K562 (cell line): ENCODE measurements around the gene ARHGAP18. TPM values are rescaled to one million over a fixed set of nuclear protein-coding genes. Genes with fewer than 3 reads are reported as not detected.

Experiments
- ATAC-seq: fragments of 200-7000 bp; cut with Tn5 transposase; 3 replicates; pipeline ENCODE4 v1.9.1; 2020; ENCODE audit warnings: moderate library complexity
- BruUV-seq: library from RNA; stranded (reverse); fragments of 400-500 nt; replicated peaks from 2 replicates; lab custom pipeline; 2021; lab: Mats Ljungman, UMichigan
- CTCF ChIA-PET: fragments of 300-600 bp; formaldehyde crosslinking; extraction: SDS; loops from one replicate; lab custom pipeline; 2021; ENCODE audit warnings: low intra/inter-chr PET ratio; lab: Yijun Ruan, JAX
- POLR2A ChIA-PET: fragments of 300-600, 350-650 bp; sonication (Branson Sonifier 250); formaldehyde crosslinking; extraction: SDS; loops from one replicate; lab custom pipeline; 2021; ENCODE audit warnings: antibody characterized with exemption, inconsistent platforms; lab: Yijun Ruan, JAX
- DNase-seq, 4 experiments: peaks; one replicate each; pipeline versions ENCODE4 v3.0.0 to v3.0.0-alpha.2; 2011 to 2018; ENCODE audit warnings: low spot score in 3 of 4, mixed read lengths in 3 of 4; ENCODE audit errors: extremely low read depth in 1 of 4
- FAIRE-seq: peaks from 2 replicates; lab custom pipeline; 2011; peaks lifted over from hg19 to GRCh38; lab: Jason Lieb, UNC
- H2AFZ ChIP-seq: 2 replicates; pipeline ENCODE4 v1.6.0; 2011; ENCODE audit warnings: low read depth, low read length, control low read depth, inconsistent platforms
- H3K27ac ChIP-seq: fragments of 200-600 bp; 3 replicates; pipeline ENCODE4 v1.8.0; 2011; ENCODE audit warnings: low read depth, mild to moderate bottlenecking, control low read depth, inconsistent platforms, low read length, moderate library complexity, mixed read lengths; ENCODE audit errors: extremely low read depth
- H3K27me3 ChIP-seq, 2 experiments: fragments of 300-600 bp in 1 of 2; 2 replicates in 1 of 2; 3 replicates in 1 of 2; pipeline versions ENCODE4 v1.6.0 to v1.8.0; 2011; ENCODE audit warnings: inconsistent platforms in 2 of 2, low read length in 2 of 2, mild to moderate bottlenecking in 1 of 2, mixed read lengths in 1 of 2, moderate library complexity in 1 of 2; ENCODE audit not compliant: control insufficient read depth in 2 of 2, insufficient read depth in 2 of 2
- H3K36me3 ChIP-seq: fragments of 300-600 bp; 3 replicates; pipeline ENCODE4 v1.8.0; 2011; ENCODE audit warnings: mild to moderate bottlenecking, low read length, inconsistent platforms; ENCODE audit not compliant: control insufficient read depth, insufficient read depth
- H3K4me1 ChIP-seq, 2 experiments: fragments of 200-600 bp in 1 of 2; replicated peaks in 1 of 2; 2 replicates in 1 of 2; 3 replicates in 1 of 2; pipeline versions ENCODE4 v1.5.1 to v1.8.0; 2011; ENCODE audit warnings: inconsistent platforms in 2 of 2, low read length in 2 of 2, mild to moderate bottlenecking in 1 of 2, mixed read lengths in 1 of 2, moderate library complexity in 1 of 2; ENCODE audit not compliant: control insufficient read depth in 2 of 2, insufficient read depth in 2 of 2
- H3K4me2 ChIP-seq: 2 replicates; pipeline ENCODE4 v1.6.1; 2011; ENCODE audit warnings: low read length, control low read depth, inconsistent platforms, mixed read lengths; ENCODE audit not compliant: insufficient read depth
- H3K4me3 ChIP-seq: fragments of 200-600 bp; sonication (generic), shearing (Covaris generic); 2 replicates; pipeline ENCODE4 v1.5.1; 2016; ENCODE audit warnings: control low read depth, inconsistent platforms
- H3K79me2 ChIP-seq: fragments of 200-600 bp; 3 replicates; pipeline ENCODE4 v1.8.0; 2011; ENCODE audit warnings: low read length, inconsistent platforms; ENCODE audit not compliant: control insufficient read depth, insufficient read depth
- H3K9ac ChIP-seq, 2 experiments: 2 replicates each; pipeline versions ENCODE4 v1.6.0 to v1.6.1; 2011; ENCODE audit warnings: low read depth in 2 of 2, low read length in 2 of 2, control low read depth in 1 of 2, inconsistent platforms in 1 of 2, mild to moderate bottlenecking in 1 of 2, mixed read lengths in 1 of 2; ENCODE audit not compliant: insufficient read depth in 1 of 2
- H3K9me1 ChIP-seq: one replicate; pipeline ENCODE4 v1.6.0; 2011; ENCODE audit warnings: inconsistent platforms, mild to moderate bottlenecking, low read length, moderate library complexity; ENCODE audit not compliant: control insufficient read depth, insufficient read depth
- H3K9me3 ChIP-seq: replicated peaks from 2 replicates; pipeline ENCODE4 v1.5.1; 2011; ENCODE audit warnings: low read depth, low read length, inconsistent platforms; ENCODE audit not compliant: control insufficient read depth, insufficient read depth
- H4K20me1 ChIP-seq: replicated peaks from 2 replicates; pipeline ENCODE4 v1.6.1; 2011; ENCODE audit warnings: low read length, inconsistent platforms, mixed read lengths; ENCODE audit not compliant: control insufficient read depth, insufficient read depth
- CCNT2 ChIP-seq: IDR thresholded peaks from 2 replicates; pipeline ENCODE4 v1.6.1; 2011; ENCODE audit warnings: borderline replicate concordance, low read depth, mild to moderate bottlenecking, moderate library complexity, mixed read lengths, low read length; ENCODE audit not compliant: insufficient read length; ENCODE audit errors: extremely low read depth
- DIDO1 ChIP-seq: fragments of 450-650 bp; IDR thresholded peaks from 2 replicates; pipeline ENCODE4 v1.6.1; 2016; ENCODE audit warnings: low read depth, missing biosample characterization, missing genetic modification characterization
- E2F5 ChIP-seq: sonication (generic); formaldehyde crosslinking; IDR thresholded peaks from 2 replicates; pipeline ENCODE4 v1.8.0; 2022; ENCODE audit warnings: mild to moderate bottlenecking, missing genetic modification reagents
- FOXA3 ChIP-seq, 2 experiments: fragments of 450-650 bp in 1 of 2; sonication (generic) in 1 of 2; formaldehyde crosslinking; IDR thresholded peaks in 1 of 2; conservative IDR thresholded peaks in 1 of 2; 2 replicates each; pipeline versions ENCODE4 v1.4.0 to v1.8.0; 2020 to 2022; ENCODE audit warnings: mild to moderate bottlenecking in 2 of 2, missing genetic modification reagents in 1 of 2
- GABPB2 ChIP-seq: fragments of 250-450 bp; sonication (Bioruptor Pico); conservative IDR thresholded peaks from 2 replicates; pipeline ENCODE4 v1.5.1; 2021; ENCODE audit warnings: mild to moderate bottlenecking
- GTF2B ChIP-seq: IDR thresholded peaks from 2 replicates; pipeline ENCODE4 v1.6.1; 2011; ENCODE audit not compliant: insufficient read length; ENCODE audit errors: extremely low read depth
- KHSRP ChIP-seq: fragments of 450-650 bp; IDR thresholded peaks from 2 replicates; pipeline ENCODE4 v1.6.1; 2017
- MEF2D ChIP-seq: conservative IDR thresholded peaks from 2 replicates; pipeline ENCODE4 v1.6.1; 2016; ENCODE audit warnings: low read depth, missing genetic modification characterization, missing compliant biosample characterization
- MEIS2 ChIP-seq: fragments of 450-650 bp; IDR thresholded peaks from 2 replicates; pipeline ENCODE4 v1.6.1; 2014; ENCODE audit warnings: mild to moderate bottlenecking; ENCODE audit not compliant: partially characterized antibody
- NFIC ChIP-seq: fragments of 450-650 bp; IDR thresholded peaks from 2 replicates; pipeline ENCODE4 v1.6.1; 2017; ENCODE audit warnings: mild to moderate bottlenecking, inconsistent platforms
- POLR2H ChIP-seq: IDR thresholded peaks from 2 replicates; pipeline ENCODE4 v1.6.1; 2016; ENCODE audit warnings: missing genetic modification characterization, low read depth, mild to moderate bottlenecking, control low read depth, missing compliant biosample characterization, moderate library complexity
- PPARD ChIP-seq: fragments of 250-450 bp; sonication (Bioruptor Pico); IDR thresholded peaks from 2 replicates; pipeline ENCODE4 v1.8.0; 2022; ENCODE audit warnings: inconsistent platforms, mild to moderate bottlenecking, moderate library complexity
- PREB ChIP-seq: sonication (generic); formaldehyde crosslinking; IDR thresholded peaks from 2 replicates; pipeline ENCODE4 v1.8.1; 2023; ENCODE audit warnings: mild to moderate bottlenecking, missing genetic modification reagents
- RHOXF2B ChIP-seq: fragments of 250-450 bp; sonication (Bioruptor Pico); conservative IDR thresholded peaks from 2 replicates; pipeline ENCODE4 v1.5.1; 2021
- SP1 ChIP-seq: sonication (generic); formaldehyde crosslinking; IDR thresholded peaks from 2 replicates; pipeline ENCODE4 v1.8.1; 2022; ENCODE audit warnings: mild to moderate bottlenecking, missing genetic modification reagents
- ZBTB5 ChIP-seq: fragments of 450-650 bp; IDR thresholded peaks from 2 replicates; pipeline ENCODE4 v1.6.1; 2017; ENCODE audit warnings: antibody characterized with exemption
- ZBTB8A ChIP-seq: fragments of 450-650 bp; IDR thresholded peaks from 2 replicates; pipeline ENCODE4 v1.6.1; 2018; ENCODE audit warnings: mild to moderate bottlenecking, moderate library complexity; ENCODE audit not compliant: partially characterized antibody
- ZNF217 ChIP-seq: sonication (generic); formaldehyde crosslinking; IDR thresholded peaks from 2 replicates; pipeline ENCODE4 v1.8.0; 2022; ENCODE audit warnings: mild to moderate bottlenecking, missing genetic modification reagents
- ZNF263 ChIP-seq: sonication (generic); formaldehyde crosslinking; IDR thresholded peaks from 2 replicates; pipeline ENCODE4 v1.8.0; 2022; ENCODE audit warnings: mild to moderate bottlenecking, missing genetic modification reagents, borderline replicate concordance
- ZNF79 ChIP-seq: fragments of 250-450 bp; sonication (Bioruptor Pico); IDR thresholded peaks from 2 replicates; pipeline ENCODE4 v1.4.0; 2020; ENCODE audit warnings: low read depth, mild to moderate bottlenecking, moderate library complexity
- whole genome bisulfite sequencing: fragments of 100-300 bp; shearing (Covaris generic); methylation state at CpG from one replicate; pipeline ENCODE4 v1.1.6; 2016; ENCODE audit warnings: low coverage, mixed read lengths; ENCODE audit not compliant: insufficient coverage; ENCODE audit errors: missing lambda C conversion rate; 5-methylcytosine and 5-hydroxymethylcytosine counted together
- in situ Hi-C: fragments of 300-500 bp; cut with MboI; formaldehyde crosslinking; loops from 4 replicates; pipeline ENCODE4 v1.15.0; 2018; ENCODE audit warnings: inconsistent platforms, mixed read lengths
- intact Hi-C: fragments of 100-400 bp; cut with micrococcal nuclease; formaldehyde crosslinking; loops from 2 replicates; pipeline ENCODE4 v1.14.2; 2022
- polyA plus RNA-seq, 8 experiments: library from polyadenylated mRNA; depleted of rRNA in 4 of 8; stranded (reverse) in 5 of 8; unstranded in 3 of 8; fragments of >200 nt; fragmentation: Nextera tagmentation in 2 of 8; fragmentation: Illumina TruSeq in 1 of 8; extraction: Ambion mirVana in 2 of 8; extraction: Trizol in 1 of 8; gene quantifications; 2 replicates each; pipeline versions ENCODE4 v1.2.1 to v1.2.3, GENCODE V29; 2011 to 2014; ENCODE audit warnings: inconsistent platforms in 1 of 8, missing spikeins in 1 of 8
- total RNA-seq, 7 experiments: library from RNA; depleted of rRNA in 6 of 7; stranded (reverse); fragments of >200 nt in 6 of 7; fragmentation: Illumina TruSeq in 2 of 7; extraction: Trizol in 2 of 7; gene quantifications; 2 replicates each; pipeline versions ENCODE4 v1.2.1 to v1.2.3, GENCODE V29; 2011 to 2021; ENCODE audit warnings: low replicate concordance in 1 of 7

Gene ARHGAP18
- total and polyA plus RNA-seq, 9 of the 15 experiments (the other 6 are each of a cell fraction or from before 2014, with no cell fraction given), result 13.3 to 29.7 (median 21.1) TPM

- intact Hi-C loops (loop anchor here (1.0 to 5.0 kb wide), 2 partner anchors 37 to 60 kb away; no protein-coding TSS in a partner anchor), in situ Hi-C loops (no loop called here)
- no peak overlapping the region for H3K9ac ChIP-seq
- CTCF ChIA-PET, result interaction anchor here (0.6 kb wide), 2 partner anchors 59 to 170 kb away, joined by 3 read pairs; no protein-coding TSS in a partner anchor
- H3K4me1 ChIP-seq, result peaks cover 30 to 48% of the 10 kb centered on the region in 2 experiments
- no peak overlapping the region for H3K4me2 ChIP-seq
- no peak overlapping the region for H2AFZ ChIP-seq
- 85% methylated on average over 3 of the region's 3 CpGs for WGBS
- no peak overlapping the region for H3K4me3 ChIP-seq
- no peaks in the 10 kb centered on the region for H4K20me1 ChIP-seq
- no TSS peak for BruUV-seq
- FAIRE-seq, result no peak
- no peak for ATAC-seq
- no peak for DNase-seq
- H3K9me3 ChIP-seq, result no peaks in the 10 kb centered on the region
- H3K79me2 ChIP-seq, result peaks cover 66% of the 10 kb centered on the region
- H3K27ac ChIP-seq, result no peak overlapping the region
- TF ChIP-seq ZNF79 (no peak), FOXA3 (CRISPR knock-in tag; conservative IDR thresholded peaks at IDR 0.05 in 1 of 2, IDR thresholded peaks at IDR 0.05 in 1 of 2) (no peak), PPARD (CRISPR knock-in tag) (no peak), MEIS2 (no peak), E2F5 (CRISPR knock-in tag) (no peak), GABPB2 (no peak), ZBTB5 (no peak), NFIC (no peak), CCNT2 (no peak), ZBTB8A (no peak), SP1 (CRISPR knock-in tag) (no peak), MEF2D (tag) (no peak), POLR2H (tag) (no peak), KHSRP (no peak), PREB (CRISPR knock-in tag) (no peak), DIDO1 (tag) (no peak), GTF2B (no peak), ZNF217 (CRISPR knock-in tag) (no peak), ZNF263 (CRISPR knock-in tag) (no peak), RHOXF2B (CRISPR knock-in tag) (no peak)
- no peaks in the 10 kb centered on the region for H3K36me3 ChIP-seq
- POLR2A ChIA-PET, result no interaction called here
- no peaks in the 10 kb centered on the region for H3K27me3 ChIP-seq
- H3K9me1 ChIP-seq, result no peaks in the 10 kb centered on the region
Measured at GRCh38 chr6:129670634-129671033, 39.3 kb downstream of the ARHGAP18 start.
